GM12878 (cell line): ENCODE data around the gene DHX38. TPM values are rescaled to one million over a fixed set of nuclear protein-coding genes. Genes with fewer than 3 reads are reported as not detected.

Experiments
- ATAC-seq: fragments of 200-7000 bp; cut with Tn5 transposase; 3 replicates; pipeline ENCODE4 v1.9.1; 2020; ENCODE audit warnings: mild to moderate bottlenecking, moderate library complexity
- BruUV-seq: library from RNA; stranded (reverse); fragments of 400-500 nt; replicated peaks from 2 replicates; lab custom pipeline; 2021; lab: Mats Ljungman, UMichigan
- CTCF ChIA-PET: fragments of 300-600 bp; sonication (Branson Sonifier 250); formaldehyde crosslinking; extraction: SDS; loops from one replicate; lab custom pipeline; 2021; ENCODE audit warnings: inconsistent platforms; lab: Yijun Ruan, JAX
- POLR2A ChIA-PET: fragments of 350-600 bp; formaldehyde crosslinking; extraction: SDS; loops from one replicate; lab custom pipeline; 2021; ENCODE audit warnings: inconsistent platforms; lab: Charles Lee
- RAD21 ChIA-PET: fragments of 300-600 bp; sonication (Branson Sonifier 250); formaldehyde crosslinking; loops from one replicate; lab custom pipeline; 2023; ENCODE audit warnings: antibody characterized with exemption; ENCODE audit not compliant: unreplicated experiment; lab: Charles Lee
- SMC1A ChIA-PET: fragments of 300-600 bp; sonication (Branson Sonifier 250); formaldehyde crosslinking; loops from one replicate; lab custom pipeline; 2023; ENCODE audit not compliant: unreplicated experiment, uncharacterized antibody; lab: Charles Lee
- DNase-seq: peaks from one replicate; pipeline ENCODE4 v3.0.0-alpha.2; 2011; ENCODE audit warnings: low read depth, low spot score
- FAIRE-seq: peaks from 3 replicates; lab custom pipeline; 2011; peaks lifted over from hg19 to GRCh38; lab: Jason Lieb, UNC
- H2AFZ ChIP-seq: 2 replicates; pipeline ENCODE4 v1.6.0; 2011; ENCODE audit warnings: low read depth, low read length, control low read depth; ENCODE audit not compliant: control insufficient read depth
- H3K27ac ChIP-seq: 2 replicates; pipeline ENCODE4 v1.5.1; 2011; ENCODE audit warnings: control low read depth; ENCODE audit not compliant: control insufficient read depth, insufficient read depth
- H3K27me3 ChIP-seq, 2 experiments: replicated peaks in 1 of 2; 2 replicates each; pipeline versions ENCODE4 v1.6.0 to v1.6.1; 2011; ENCODE audit warnings: low read length in 1 of 2; ENCODE audit not compliant: control insufficient read depth in 2 of 2, insufficient read depth in 2 of 2
- H3K36me3 ChIP-seq, 2 experiments: 2 replicates each; pipeline ENCODE4 v1.5.1; 2011; ENCODE audit warnings: low read length in 1 of 2; ENCODE audit not compliant: control insufficient read depth in 2 of 2, insufficient read depth in 2 of 2
- H3K4me1 ChIP-seq: 2 replicates; pipeline ENCODE4 v1.6.1; 2011; ENCODE audit warnings: mild to moderate bottlenecking, low read length, moderate library complexity, mixed read lengths; ENCODE audit not compliant: control insufficient read depth, insufficient read depth
- H3K4me2 ChIP-seq: 2 replicates; pipeline ENCODE4 v1.6.0; 2011; ENCODE audit warnings: control low read depth; ENCODE audit not compliant: control insufficient read depth, insufficient read depth
- H3K4me3 ChIP-seq: fragments of 200-600 bp; sonication (generic); 2 replicates; pipeline ENCODE4 v1.5.1; 2016
- H3K79me2 ChIP-seq: 2 replicates; pipeline ENCODE4 v1.6.0; 2011; ENCODE audit warnings: low read length; ENCODE audit not compliant: control insufficient read depth, insufficient read depth
- H3K9ac ChIP-seq: 2 replicates; pipeline ENCODE4 v1.8.0; 2011; ENCODE audit warnings: low read length, control low read depth, mixed read lengths; ENCODE audit not compliant: control insufficient read depth, insufficient read depth
- H3K9me3 ChIP-seq: replicated peaks from 3 replicates; pipeline ENCODE4 v1.5.1; 2011; ENCODE audit warnings: mild to moderate bottlenecking, low read length; ENCODE audit not compliant: control insufficient read depth, insufficient read depth
- H4K20me1 ChIP-seq: 2 replicates; pipeline ENCODE4 v1.6.0; 2011; ENCODE audit not compliant: control insufficient read depth, insufficient read depth
- CREM ChIP-seq: IDR thresholded peaks from 2 replicates; pipeline ENCODE4 v1.6.1; 2014; ENCODE audit warnings: antibody characterized with exemption, low read depth
- NFYB ChIP-seq: IDR thresholded peaks from 2 replicates; pipeline ENCODE4 v1.6.1; 2011; ENCODE audit warnings: low read depth, mild to moderate bottlenecking, low read length, improper control_type of control experiment, moderate library complexity; ENCODE audit not compliant: insufficient read depth
- PKNOX1 ChIP-seq: fragments of 450-650 bp; IDR thresholded peaks from 2 replicates; pipeline ENCODE4 v1.6.1; 2016; ENCODE audit warnings: mild to moderate bottlenecking
- SIN3A ChIP-seq: IDR thresholded peaks from 2 replicates; pipeline ENCODE4 v1.6.1; 2012; ENCODE audit warnings: low read depth, low read length, improper control_type of control experiment
- SRF ChIP-seq, 2 experiments: IDR thresholded peaks; 2 replicates each; pipeline ENCODE4 v1.6.1; 2011; ENCODE audit warnings: low read depth in 2 of 2, low read length in 2 of 2, mild to moderate bottlenecking in 1 of 2, moderate library complexity in 1 of 2
- TBL1XR1 ChIP-seq: IDR thresholded peaks from 2 replicates; pipeline ENCODE4 v1.6.1; 2012; ENCODE audit warnings: low read depth, low read length, improper control_type of control experiment
- WGBS: methylation state at CpG from one replicate; pipeline ENCODE4 v1.1.6; 2016; ENCODE audit warnings: low lambda C conversion rate; ENCODE audit not compliant: insufficient replicate concordance, insufficient coverage; ENCODE audit errors: missing lambda C conversion rate; 5-methylcytosine and 5-hydroxymethylcytosine counted together
- in situ Hi-C: fragments of 300-500 bp; cut with MboI; formaldehyde crosslinking; loops from 9 replicates; pipeline ENCODE4 v1.14.3; 2018; ENCODE audit warnings: mixed read lengths
- intact Hi-C: fragments of 100-400 bp; cut with micrococcal nuclease; formaldehyde crosslinking; loops from one replicate; pipeline ENCODE4 v1.14.2; 2022; ENCODE audit not compliant: unreplicated experiment
- polyA plus RNA-seq, 11 experiments: library from polyadenylated mRNA; depleted of rRNA in 4 of 11; unstranded in 6 of 11; stranded (reverse) in 5 of 11; fragments of >200 nt; fragmentation: Nextera tagmentation in 4 of 11; fragmentation: Illumina TruSeq in 1 of 11; extraction: Ambion mirVana in 4 of 11; extraction: Trizol in 1 of 11; gene quantifications; 1 replicate in 1 of 11; 2 replicates in 10 of 11; pipeline versions ENCODE4 v1.2.1 to v1.2.3, GENCODE V29; 2011 to 2016; ENCODE audit warnings: inconsistent platforms in 2 of 11, missing spikeins in 2 of 11, low read depth in 1 of 11
- total RNA-seq, 4 experiments: library from RNA; depleted of rRNA in 3 of 4; stranded (reverse); fragments of >200 nt in 3 of 4; fragmentation: Illumina TruSeq in 1 of 4; extraction: Trizol in 1 of 4; gene quantifications; 2 replicates each; pipeline versions ENCODE4 v1.2.1 to v1.2.3, GENCODE V29; 2013 to 2021

DHX38 gene
- total and polyA plus RNA-seq, 10 of the 15 experiments (the other 5 are each of a cell fraction or from before 2014, with no cell fraction given), result 2.1 to 67.8 (median 43.2) TPM

GRCh38 chr16:72128701-72129100, 35.1 kb downstream of the DHX38 start:
- Histone ChIP-seq H3K9ac (no peak overlapping the region), H3K79me2 (no peaks in the 10 kb centered on the region)
- no peak for FAIRE-seq
- TF ChIP-seq SRF (IDR thresholded peaks at IDR 0.05; ENCODE audit: low read depth in 2 of 2, low read length in 2 of 2), result no peak
- no peak for TF ChIP-seq NFYB
- TF ChIP-seq, all 136 proteins: peak for 0
- Histone ChIP-seq H3K4me1 (no peaks in the 10 kb centered on the region; the same call in 1 of the 2 replicates), H2AFZ (no peak overlapping the region), H3K27ac (no peak overlapping the region), H3K36me3 (no peaks in the 10 kb centered on the region), H4K20me1 (no peaks in the 10 kb centered on the region), H3K4me2 (no peak overlapping the region), H3K27me3 (no peaks in the 10 kb centered on the region), H3K9me3 (no peaks in the 10 kb centered on the region), H3K4me3 (no peak overlapping the region)
- intact Hi-C loops, result loop anchor here (5.0 to 10.0 kb wide), 3 partner anchors 116 to 1404 kb away; no protein-coding TSS in a partner anchor
- in situ Hi-C loops, result loop anchor here (10.0 kb wide), 1 partner anchor 1826 kb away; no protein-coding TSS in a partner anchor
- ChIA-PET RAD21 (interaction anchor here (1.9 kb wide), 1 partner anchor 338 kb away, joined by 9 read pairs; no protein-coding TSS in a partner anchor), CTCF (interaction anchor here (0.6 to 3.5 kb wide), 5 partner anchors 172 to 703 kb away, joined by 3 to 21 read pairs (median 3); no protein-coding TSS in a partner anchor), POLR2A (no interaction called here), SMC1A (interaction anchor here (0.8 to 1.7 kb wide), 4 partner anchors 15 to 699 kb away, joined by 3 to 5 read pairs (median 4); no protein-coding TSS in a partner anchor)
- BruUV-seq, result no TSS peak
- ATAC-seq (no peak), DNase-seq (no peak)
- 78% methylated on average over 8 of the region's 9 CpGs for WGBS

DNA sequence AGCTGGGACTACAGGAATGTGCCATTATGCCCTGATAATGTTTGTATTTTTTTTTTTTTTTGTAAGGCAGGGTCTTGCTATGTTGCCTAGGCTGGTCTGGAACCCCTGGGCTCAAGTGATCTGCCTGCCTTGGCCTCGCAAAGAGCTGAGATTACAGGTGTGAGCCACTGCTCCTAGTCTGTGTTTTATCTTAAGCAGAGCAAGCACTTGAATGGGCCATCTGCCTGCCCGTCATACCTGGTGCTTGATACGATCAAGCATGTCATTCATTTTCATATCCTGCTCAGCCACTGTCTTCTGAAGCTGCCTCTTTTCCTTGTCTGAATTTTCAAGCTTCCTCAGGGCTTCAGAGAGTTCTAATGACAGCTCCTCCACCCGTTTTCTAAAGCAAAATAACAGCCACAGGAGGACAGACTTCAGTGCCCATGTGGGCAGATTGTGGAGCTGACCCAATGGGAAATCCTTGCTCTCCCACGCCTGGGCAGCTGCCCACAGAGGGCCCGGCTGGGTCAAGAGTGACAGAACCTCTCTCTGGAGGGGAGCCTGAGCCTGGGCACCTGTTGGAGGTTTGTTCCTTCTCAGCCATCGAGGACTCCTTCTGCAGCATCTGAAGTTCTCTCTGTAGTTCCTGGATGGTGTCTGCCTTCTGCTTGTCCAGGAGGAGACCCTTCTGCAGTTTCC, 36.5 kb downstream of the DHX38 start:
- Histone ChIP-seq H3K36me3 (no peaks in the 10 kb centered on the region), H3K79me2 (no peaks in the 10 kb centered on the region), H3K9ac (no peak overlapping the region), H3K27me3 (no peaks in the 10 kb centered on the region), H3K4me2 (no peak overlapping the region), H3K27ac (no peak overlapping the region), H3K9me3 (no peaks in the 10 kb centered on the region), H3K4me3 (no peak overlapping the region), H3K4me1 (no peaks in the 10 kb centered on the region), H2AFZ (no peak overlapping the region), H4K20me1 (no peaks in the 10 kb centered on the region)
- ChIA-PET RAD21 (interaction anchor here (0.6 kb wide), 1 partner anchor 317 kb away, joined by 5 read pairs; no protein-coding TSS in a partner anchor), SMC1A (interaction anchor here (1.0 to 1.5 kb wide), 6 partner anchors 10 to 337 kb away, joined by 3 to 5 read pairs (median 4); no protein-coding TSS in a partner anchor), POLR2A (no interaction called here), CTCF (interaction anchor here (0.6 to 3.5 kb wide), 5 partner anchors 20 to 882 kb away, joined by 3 to 21 read pairs (median 3); no protein-coding TSS in a partner anchor)
- BruUV-seq, result no TSS peak
- in situ Hi-C loops (loop anchor here (10.0 kb wide), 1 partner anchor 1825 kb away; no protein-coding TSS in a partner anchor), intact Hi-C loops (loop anchor here (5.0 to 10.0 kb wide), 3 partner anchors 115 to 1402 kb away; no protein-coding TSS in a partner anchor)
- DNase-seq (no peak), FAIRE-seq (no peak), ATAC-seq (no peak)
- 30% methylated on average over 7 of the region's 7 CpGs for WGBS
- peak; percentile 45 for TF ChIP-seq PKNOX1
- no peak for TF ChIP-seq SIN3A
- TF ChIP-seq TBL1XR1, result no peak
- no peak for TF ChIP-seq CREM
